ENCODE measurements around the gene CPNE5.

DNA sequence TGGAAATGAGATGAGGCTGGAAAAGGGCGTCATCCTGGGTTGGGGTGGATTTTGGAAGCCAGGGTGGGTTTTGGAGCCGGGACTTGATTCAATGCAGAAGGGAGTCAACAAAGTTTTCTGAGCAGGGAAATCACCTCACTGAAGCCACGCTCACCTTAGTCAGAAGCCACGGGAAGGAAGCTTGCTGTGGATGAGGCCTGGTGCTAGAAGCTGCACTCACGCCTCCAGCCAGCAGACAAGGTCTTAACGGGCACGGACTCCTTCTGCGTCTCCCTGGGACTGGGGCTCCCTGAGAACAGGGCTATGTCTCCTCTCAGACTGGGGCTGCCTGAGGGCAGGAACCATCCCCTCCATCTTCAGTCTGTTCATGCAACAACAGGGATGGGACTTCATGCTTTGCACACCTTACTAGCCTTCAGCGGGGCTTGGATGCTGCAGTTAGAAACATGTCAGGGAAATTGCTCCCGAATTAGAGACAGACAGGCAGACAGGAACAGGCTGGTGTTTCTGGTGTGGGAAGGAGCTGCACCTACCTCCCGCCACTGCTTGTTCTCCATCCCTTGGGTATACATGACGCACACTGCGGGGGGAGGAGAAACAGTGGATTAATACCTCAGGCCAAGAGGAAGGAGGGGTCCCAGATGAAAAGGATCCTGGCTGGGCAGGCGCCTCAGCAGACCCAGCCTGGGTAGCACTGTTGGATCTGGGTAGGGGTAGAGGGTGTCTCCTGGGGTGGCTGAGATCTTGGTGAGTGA lies 17.5 kb downstream of the CPNE5 start:
- TF ChIP-seq, protein P1, sequence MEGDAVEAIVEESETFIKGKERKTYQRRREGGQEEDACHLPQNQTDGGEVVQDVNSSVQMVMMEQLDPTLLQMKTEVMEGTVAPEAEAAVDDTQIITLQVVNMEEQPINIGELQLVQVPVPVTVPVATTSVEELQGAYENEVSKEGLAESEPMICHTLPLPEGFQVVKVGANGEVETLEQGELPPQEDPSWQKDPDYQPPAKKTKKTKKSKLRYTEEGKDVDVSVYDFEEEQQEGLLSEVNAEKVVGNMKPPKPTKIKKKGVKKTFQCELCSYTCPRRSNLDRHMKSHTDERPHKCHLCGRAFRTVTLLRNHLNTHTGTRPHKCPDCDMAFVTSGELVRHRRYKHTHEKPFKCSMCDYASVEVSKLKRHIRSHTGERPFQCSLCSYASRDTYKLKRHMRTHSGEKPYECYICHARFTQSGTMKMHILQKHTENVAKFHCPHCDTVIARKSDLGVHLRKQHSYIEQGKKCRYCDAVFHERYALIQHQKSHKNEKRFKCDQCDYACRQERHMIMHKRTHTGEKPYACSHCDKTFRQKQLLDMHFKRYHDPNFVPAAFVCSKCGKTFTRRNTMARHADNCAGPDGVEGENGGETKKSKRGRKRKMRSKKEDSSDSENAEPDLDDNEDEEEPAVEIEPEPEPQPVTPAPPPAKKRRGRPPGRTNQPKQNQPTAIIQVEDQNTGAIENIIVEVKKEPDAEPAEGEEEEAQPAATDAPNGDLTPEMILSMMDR (IDR thresholded peaks at IDR 0.05), result no peak
- TF ChIP-seq POLR2A (IDR thresholded peaks at IDR 0.05), result no peak

Measured in vagina (tissue), 2 donors.